Measurements from ENCODE around the gene MINDY4. TPM values are rescaled to one million over a fixed set of nuclear protein-coding genes. Genes with fewer than 3 reads are reported as not detected.

MINDY4 gene
- total RNA-seq, 1 experiment from 2014 or later = 2.1 TPM

DNA sequence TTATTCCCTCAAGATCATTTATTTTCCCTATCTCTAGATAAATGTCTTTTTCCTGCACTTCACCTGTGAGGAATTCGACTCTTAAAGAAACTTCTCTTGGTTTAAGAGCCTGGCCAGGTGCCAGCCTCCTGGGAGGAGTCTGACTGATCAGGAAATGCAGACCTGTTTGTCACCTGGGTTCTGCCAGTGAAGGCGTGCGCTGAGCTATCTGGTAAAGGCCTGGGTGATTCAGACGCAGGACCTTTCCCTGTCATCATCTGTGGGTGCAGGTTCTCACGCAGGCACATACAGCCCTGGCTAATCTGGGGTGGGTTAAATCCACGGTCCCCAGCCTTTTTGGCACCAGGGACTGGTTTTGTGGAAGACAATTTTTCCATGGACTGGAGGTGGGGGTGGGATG is 75.2 kb downstream of the MINDY4 start:
- no peaks in the 10 kb centered on the region for H3K9me3 ChIP-seq
- no peaks in the 10 kb centered on the region for H3K36me3 Mint-ChIP-seq (ENCODE audit: insufficient read depth, unreplicated experiment)
- H3K27ac Mint-ChIP-seq (ENCODE audit: unreplicated experiment) = no peak overlapping the region
- H3K27me3 Mint-ChIP-seq (ENCODE audit: insufficient read depth, unreplicated experiment) = no peaks in the 10 kb centered on the region
- POLR2A ChIA-PET = no interaction called here
- DNase-seq = no peak
- no peak overlapping the region for H3K4me3 Mint-ChIP-seq (ENCODE audit: unreplicated experiment)
- intact Hi-C loops (cut with micrococcal nuclease; ENCODE audit: unreplicated experiment) = no loop called here
- TF ChIP-seq, protein P1, sequence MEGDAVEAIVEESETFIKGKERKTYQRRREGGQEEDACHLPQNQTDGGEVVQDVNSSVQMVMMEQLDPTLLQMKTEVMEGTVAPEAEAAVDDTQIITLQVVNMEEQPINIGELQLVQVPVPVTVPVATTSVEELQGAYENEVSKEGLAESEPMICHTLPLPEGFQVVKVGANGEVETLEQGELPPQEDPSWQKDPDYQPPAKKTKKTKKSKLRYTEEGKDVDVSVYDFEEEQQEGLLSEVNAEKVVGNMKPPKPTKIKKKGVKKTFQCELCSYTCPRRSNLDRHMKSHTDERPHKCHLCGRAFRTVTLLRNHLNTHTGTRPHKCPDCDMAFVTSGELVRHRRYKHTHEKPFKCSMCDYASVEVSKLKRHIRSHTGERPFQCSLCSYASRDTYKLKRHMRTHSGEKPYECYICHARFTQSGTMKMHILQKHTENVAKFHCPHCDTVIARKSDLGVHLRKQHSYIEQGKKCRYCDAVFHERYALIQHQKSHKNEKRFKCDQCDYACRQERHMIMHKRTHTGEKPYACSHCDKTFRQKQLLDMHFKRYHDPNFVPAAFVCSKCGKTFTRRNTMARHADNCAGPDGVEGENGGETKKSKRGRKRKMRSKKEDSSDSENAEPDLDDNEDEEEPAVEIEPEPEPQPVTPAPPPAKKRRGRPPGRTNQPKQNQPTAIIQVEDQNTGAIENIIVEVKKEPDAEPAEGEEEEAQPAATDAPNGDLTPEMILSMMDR (IDR thresholded peaks at IDR 0.05; ENCODE audit: insufficient read depth in 1 of 2, low read depth in 1 of 2, low read length in 1 of 2, severe bottlenecking in 1 of 2, unreplicated experiment in 1 of 2) = no peak
- no peaks in the 10 kb centered on the region for H3K4me1 ChIP-seq
- no peaks in the 10 kb centered on the region for H3K36me3 ChIP-seq (ENCODE audit: control insufficient read depth, insufficient read depth, low read length)
- CTCF ChIA-PET = no interaction called here
- no TSS peak for BruUV-seq (replicated peaks)
- H3K9me3 Mint-ChIP-seq (ENCODE audit: unreplicated experiment) = no peaks in the 10 kb centered on the region
- no peaks in the 10 kb centered on the region for H3K27me3 ChIP-seq (replicated peaks; ENCODE audit: control insufficient read depth, insufficient read depth, low read length)
- H3K4me1 Mint-ChIP-seq (ENCODE audit: low read depth, unreplicated experiment) = no peaks in the 10 kb centered on the region
- no peak overlapping the region for H3K4me3 ChIP-seq (ENCODE audit: low read depth, low read length)

DNA sequence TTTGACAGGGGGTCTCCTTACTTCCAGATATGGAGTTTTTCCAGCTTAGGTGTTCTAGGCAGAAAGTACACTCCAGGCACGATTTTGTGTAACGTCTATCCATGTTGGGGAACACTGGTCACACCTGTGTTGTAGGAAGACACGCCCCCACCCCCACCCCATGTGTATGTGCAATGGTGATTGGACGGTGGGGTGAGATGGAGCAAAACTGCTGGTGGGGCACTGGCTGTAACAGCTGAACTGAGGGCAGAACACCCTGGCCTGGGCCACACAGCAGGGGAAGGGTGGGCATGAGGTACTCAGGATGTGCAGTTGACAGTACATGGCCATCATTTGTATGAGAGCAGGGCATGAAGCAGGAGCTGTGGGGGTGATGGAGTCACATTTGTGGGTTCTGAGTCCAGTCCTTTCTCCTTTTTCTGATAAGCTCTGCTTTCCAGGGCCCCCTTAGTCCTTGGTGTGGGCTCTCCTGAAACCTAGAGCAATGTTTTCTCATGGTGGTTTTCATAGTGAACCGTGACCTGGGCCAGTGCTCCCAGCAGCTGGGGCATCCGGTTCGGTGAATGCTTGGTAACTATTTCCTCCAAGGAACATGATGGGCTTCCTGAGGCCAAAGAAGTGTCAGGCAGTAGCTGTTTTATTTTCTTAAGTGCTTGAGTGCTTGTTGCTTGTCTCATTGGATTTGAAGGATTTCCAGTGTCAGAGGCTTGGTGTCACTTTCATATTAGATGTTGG is 77.1 kb downstream of the MINDY4 start:
- Histone ChIP-seq H3K4me1 (no peaks in the 10 kb centered on the region), H3K4me3 (ENCODE audit: low read depth, low read length) (no peak overlapping the region), H3K9me3 (no peaks in the 10 kb centered on the region), H3K36me3 (ENCODE audit: control insufficient read depth, insufficient read depth, low read length) (no peaks in the 10 kb centered on the region), H3K27me3 (replicated peaks; ENCODE audit: control insufficient read depth, insufficient read depth, low read length) (no peaks in the 10 kb centered on the region)
- H3K9me3 Mint-ChIP-seq (ENCODE audit: unreplicated experiment) = no peaks in the 10 kb centered on the region
- TF ChIP-seq, protein P1 (IDR thresholded peaks at IDR 0.05; ENCODE audit: insufficient read depth in 1 of 2, low read depth in 1 of 2, low read length in 1 of 2, severe bottlenecking in 1 of 2, unreplicated experiment in 1 of 2) = no peak
- BruUV-seq (replicated peaks) = no TSS peak
- intact Hi-C loops (cut with micrococcal nuclease; ENCODE audit: unreplicated experiment) = no loop called here
- no peaks in the 10 kb centered on the region for H3K4me1 Mint-ChIP-seq (ENCODE audit: low read depth, unreplicated experiment)
- CTCF ChIA-PET = no interaction called here
- H3K4me3 Mint-ChIP-seq (ENCODE audit: unreplicated experiment) = no peak overlapping the region
- no peak overlapping the region for H3K27ac Mint-ChIP-seq (ENCODE audit: unreplicated experiment)
- POLR2A ChIA-PET = no interaction called here
- no peaks in the 10 kb centered on the region for H3K27me3 Mint-ChIP-seq (ENCODE audit: insufficient read depth, unreplicated experiment)
- H3K36me3 Mint-ChIP-seq (ENCODE audit: insufficient read depth, unreplicated experiment) = no peaks in the 10 kb centered on the region
- DNase-seq = no peak

DNA sequence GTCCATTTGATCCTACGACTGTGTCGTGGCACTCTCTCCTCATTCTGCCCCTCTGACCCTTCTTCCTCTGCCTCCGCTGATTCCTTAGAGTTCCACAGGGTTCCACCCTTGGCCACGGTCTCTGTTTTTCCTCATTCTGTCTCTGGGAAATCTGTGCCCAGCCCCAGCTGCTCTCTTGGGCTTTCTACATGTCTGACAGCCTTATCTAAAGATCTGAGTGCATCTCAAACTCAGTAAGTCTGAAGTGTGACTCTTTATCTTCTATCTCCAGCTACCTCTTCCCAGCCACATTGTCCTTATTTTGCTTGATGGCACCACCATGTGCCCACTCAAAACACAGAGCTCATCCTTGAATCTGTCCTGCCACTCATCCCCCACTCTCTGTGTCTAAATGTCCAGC is 78.3 kb downstream of the MINDY4 start:
- Mint-ChIP-seq H3K36me3 (ENCODE audit: insufficient read depth, unreplicated experiment) (no peaks in the 10 kb centered on the region), H3K27me3 (ENCODE audit: insufficient read depth, unreplicated experiment) (no peaks in the 10 kb centered on the region), H3K4me1 (ENCODE audit: low read depth, unreplicated experiment) (no peaks in the 10 kb centered on the region), H3K27ac (ENCODE audit: unreplicated experiment) (no peak overlapping the region), H3K9me3 (ENCODE audit: unreplicated experiment) (no peaks in the 10 kb centered on the region), H3K4me3 (ENCODE audit: unreplicated experiment) (no peak overlapping the region)
- ChIA-PET CTCF (no interaction called here), POLR2A (no interaction called here)
- intact Hi-C loops (cut with micrococcal nuclease; ENCODE audit: unreplicated experiment) = no loop called here
- no peak for DNase-seq
- Histone ChIP-seq H3K9me3 (no peaks in the 10 kb centered on the region), H3K27me3 (replicated peaks; ENCODE audit: control insufficient read depth, insufficient read depth, low read length) (no peaks in the 10 kb centered on the region), H3K36me3 (ENCODE audit: control insufficient read depth, insufficient read depth, low read length) (no peaks in the 10 kb centered on the region), H3K4me3 (ENCODE audit: low read depth, low read length) (no peak overlapping the region), H3K4me1 (no peaks in the 10 kb centered on the region)
- no TSS peak for BruUV-seq (replicated peaks)
- TF ChIP-seq, protein P1 (IDR thresholded peaks at IDR 0.05; ENCODE audit: insufficient read depth in 1 of 2, low read depth in 1 of 2, low read length in 1 of 2, severe bottlenecking in 1 of 2, unreplicated experiment in 1 of 2) = no peak
